WTC11 (cell line): ENCODE data around the gene TBKBP1.

Experiments
- CREM ChIP-seq: sonication (generic); formaldehyde crosslinking; IDR thresholded peaks from 2 replicates; pipeline ENCODE4 v1.8.1; 2022; ENCODE audit warnings: mild to moderate bottlenecking, missing genetic modification reagents, moderate library complexity
- ETV6 ChIP-seq: sonication (generic); formaldehyde crosslinking; IDR thresholded peaks from 2 replicates; pipeline ENCODE4 v1.8.1; 2022; ENCODE audit warnings: mild to moderate bottlenecking, missing genetic modification reagents
- ZNF232 ChIP-seq: sonication (generic); formaldehyde crosslinking; IDR thresholded peaks from 2 replicates; pipeline ENCODE4 v1.8.0; 2022; ENCODE audit warnings: mild to moderate bottlenecking, missing genetic modification reagents
- TF ChIP-seq, protein P1 (sequence below): fragments of 200-600 bp; IDR thresholded peaks from 2 replicates; pipeline ENCODE4 v1.8.0; 2022; ENCODE audit warnings: antibody characterized with exemption

DNA sequence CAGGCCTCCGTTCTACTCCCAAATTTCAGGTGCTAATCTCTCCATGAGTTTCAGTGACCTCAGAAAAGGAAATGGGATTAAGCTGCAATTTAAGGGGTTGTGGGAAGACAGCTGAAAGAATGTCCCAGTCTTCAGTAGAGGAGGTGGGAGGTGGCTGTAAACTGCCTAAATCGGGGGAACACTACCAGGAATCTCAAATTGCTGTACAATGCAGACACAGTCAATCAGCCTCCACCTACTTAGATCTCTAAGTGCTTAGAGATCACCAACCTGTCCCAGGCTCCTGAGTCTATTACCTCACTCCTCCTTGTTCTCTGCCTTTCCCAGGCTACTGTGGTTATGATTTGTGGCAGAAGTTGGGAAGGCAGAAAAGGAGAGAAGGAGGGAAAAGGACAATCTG, 30.7 kb downstream of the TBKBP1 start:
- TF ChIP-seq ETV6 (CRISPR knock-in tag) (no peak), ZNF232 (CRISPR knock-in tag) (no peak), CREM (CRISPR knock-in tag) (no peak)
- TF ChIP-seq, protein P1, sequence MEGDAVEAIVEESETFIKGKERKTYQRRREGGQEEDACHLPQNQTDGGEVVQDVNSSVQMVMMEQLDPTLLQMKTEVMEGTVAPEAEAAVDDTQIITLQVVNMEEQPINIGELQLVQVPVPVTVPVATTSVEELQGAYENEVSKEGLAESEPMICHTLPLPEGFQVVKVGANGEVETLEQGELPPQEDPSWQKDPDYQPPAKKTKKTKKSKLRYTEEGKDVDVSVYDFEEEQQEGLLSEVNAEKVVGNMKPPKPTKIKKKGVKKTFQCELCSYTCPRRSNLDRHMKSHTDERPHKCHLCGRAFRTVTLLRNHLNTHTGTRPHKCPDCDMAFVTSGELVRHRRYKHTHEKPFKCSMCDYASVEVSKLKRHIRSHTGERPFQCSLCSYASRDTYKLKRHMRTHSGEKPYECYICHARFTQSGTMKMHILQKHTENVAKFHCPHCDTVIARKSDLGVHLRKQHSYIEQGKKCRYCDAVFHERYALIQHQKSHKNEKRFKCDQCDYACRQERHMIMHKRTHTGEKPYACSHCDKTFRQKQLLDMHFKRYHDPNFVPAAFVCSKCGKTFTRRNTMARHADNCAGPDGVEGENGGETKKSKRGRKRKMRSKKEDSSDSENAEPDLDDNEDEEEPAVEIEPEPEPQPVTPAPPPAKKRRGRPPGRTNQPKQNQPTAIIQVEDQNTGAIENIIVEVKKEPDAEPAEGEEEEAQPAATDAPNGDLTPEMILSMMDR: no peak
